Thyroid gland (tissue), 4 donors: ENCODE results near the gene DGKZ. TPM values are rescaled to one million over a fixed set of nuclear protein-coding genes. Genes with fewer than 3 reads are reported as not detected.
A peak's percentile ranks its signal among the peaks of the same experiment; 100 is the strongest.

Source experiments
- DNase-seq, 2 donors: peaks; one replicate each; pipeline ENCODE4 v3.0.0-alpha.2; 2019
- H3K27ac ChIP-seq, 3 donors: fragments of 200-600 bp; sonication (generic); 1 replicate in 2 of 3; 2 replicates in 1 of 3; pipeline ENCODE4 v1.5.1; 2016 to 2019; ENCODE audit warnings: mild to moderate bottlenecking in 1 of 3, moderate library complexity in 1 of 3
- H3K27me3 ChIP-seq: fragments of 200-600 bp; sonication (generic); one replicate; pipeline ENCODE4 v1.5.1; 2019
- H3K36me3 ChIP-seq, 2 donors: fragments of 200-600 bp; sonication (generic); one replicate each; pipeline ENCODE4 v1.5.1; 2016 to 2019
- H3K4me1 ChIP-seq, 2 donors: fragments of 200-600 bp; sonication (generic); one replicate each; pipeline ENCODE4 v1.5.1; 2017 to 2019
- H3K4me3 ChIP-seq, 3 donors: fragments of 200-600 bp; sonication (generic); replicated peaks in 1 of 3; 1 replicate in 2 of 3; 2 replicates in 1 of 3; pipeline ENCODE4 v1.5.1; 2016; ENCODE audit warnings: mild to moderate bottlenecking in 1 of 3
- H3K9me3 ChIP-seq: fragments of 200-600 bp; sonication (generic); one replicate; pipeline ENCODE4 v1.5.1; 2017
- CTCF ChIP-seq, 6 experiments: fragments of 200-600 bp in 3 of 6; fragments of 450-650 bp in 3 of 6; sonication (generic) in 3 of 6; IDR thresholded peaks; one replicate each; pipeline ENCODE4 v1.5.1; 2016 to 2019; ENCODE audit warnings: antibody characterized with exemption in 6 of 6, mild to moderate bottlenecking in 2 of 6, inconsistent platforms in 1 of 6, moderate library complexity in 1 of 6
- POLR2A ChIP-seq, 2 donors: fragments of 450-650 bp; IDR thresholded peaks; one replicate each; pipeline ENCODE4 v1.6.1; 2017; ENCODE audit warnings: antibody characterized with exemption in 2 of 2, mild to moderate bottlenecking in 2 of 2, moderate library complexity in 1 of 2
- WGBS, 2 donors: methylation state at CpG; one replicate each; pipeline ENCODE4 v1.1.5; 2017; 5-methylcytosine and 5-hydroxymethylcytosine counted together
- intact Hi-C: fragments of 100-400 bp; cut with DNase I; formaldehyde crosslinking; loops from one replicate; pipeline ENCODE4 v1.15.1; 2023
- total RNA-seq, 4 donors: library from RNA; depleted of rRNA; stranded (reverse); fragments of >200 nt; gene quantifications; one replicate each; pipeline ENCODE4 v1.2.3, GENCODE V29; 2016

The DGKZ gene
- total RNA-seq, 4 donors from 2014 or later, result 29.7 to 53.5 (median 41.8) TPM

GRCh38 chr11:46315033-46315738 is 32.1 kb upstream of the DGKZ start:
- no peak overlapping the region for H3K27ac ChIP-seq
- TF ChIP-seq POLR2A (IDR thresholded peaks at IDR 0.05), result no peak
- TF ChIP-seq CTCF (IDR thresholded peaks at IDR 0.05), result peak; percentile 45 to 94 (median 68)
- no peaks in the 10 kb centered on the region for H3K36me3 ChIP-seq
- peaks cover 0 to 5% of the 10 kb centered on the region in 2 donors for H3K4me1 ChIP-seq
- intact Hi-C loops, result no loop called here
- no peaks in the 10 kb centered on the region for H3K27me3 ChIP-seq
- no peak overlapping the region for H3K4me3 ChIP-seq
- no peaks in the 10 kb centered on the region for H3K9me3 ChIP-seq
- WGBS, 2 donors, result 54 to 63% methylated on average over 16 of the region's 16 CpGs
- DNase-seq, result peak; percentile 61 to 64

GRCh38 chr11:46315783-46316563 is 31.3 kb upstream of the DGKZ start:
- DNase-seq, result peak; percentile 29 to 32
- Histone ChIP-seq H3K36me3 (no peaks in the 10 kb centered on the region), H3K4me3 (no peak overlapping the region), H3K4me1 (peaks cover 0 to 5% of the 10 kb centered on the region in 2 donors), H3K27me3 (no peaks in the 10 kb centered on the region), H3K27ac (no peak overlapping the region), H3K9me3 (no peaks in the 10 kb centered on the region)
- 58 to 87% methylated on average over 3 to 10 of the region's 12 CpGs for WGBS, 2 donors
- no peak for TF ChIP-seq POLR2A (IDR thresholded peaks at IDR 0.05)
- TF ChIP-seq CTCF (IDR thresholded peaks at IDR 0.05), result no peak
- intact Hi-C loops, result no loop called here

GRCh38 chr11:46319074-46319453 is 28.2 kb upstream of the DGKZ start:
- peaks cover 0 to 5% of the 10 kb centered on the region in 2 donors for H3K4me1 ChIP-seq
- no peak for DNase-seq
- H3K27me3 ChIP-seq, result no peaks in the 10 kb centered on the region
- H3K4me3 ChIP-seq, result no peak overlapping the region
- H3K36me3 ChIP-seq, result no peaks in the 10 kb centered on the region
- TF ChIP-seq CTCF (IDR thresholded peaks at IDR 0.05) (no peak), POLR2A (IDR thresholded peaks at IDR 0.05) (no peak)
- WGBS, 2 donors, result 86 to 97% methylated on average over 2 to 5 of the region's 5 CpGs
- no peak overlapping the region for H3K27ac ChIP-seq
- intact Hi-C loops, result no loop called here
- H3K9me3 ChIP-seq, result no peaks in the 10 kb centered on the region

- intact Hi-C loops, result no loop called here
- Histone ChIP-seq H3K27me3 (no peaks in the 10 kb centered on the region), H3K9me3 (no peaks in the 10 kb centered on the region), H3K27ac (no peak overlapping the region), H3K4me3 (no peak overlapping the region), H3K36me3 (no peaks in the 10 kb centered on the region), H3K4me1 (no peaks in the 10 kb centered on the region)
- TF ChIP-seq CTCF (IDR thresholded peaks at IDR 0.05) (no peak), POLR2A (IDR thresholded peaks at IDR 0.05) (no peak)
- WGBS, 2 donors, result 94% methylated on average over 2 of the region's 2 CpGs
- DNase-seq, result no peak
These were observed 25.5 kb upstream of the DGKZ start for GRCh38 chr11:46321757-46322156.

- TF ChIP-seq POLR2A (IDR thresholded peaks at IDR 0.05) (no peak), CTCF (IDR thresholded peaks at IDR 0.05) (no peak)
- WGBS, 2 donors, result 87 to 88% methylated on average over 6 of the region's 6 CpGs
- DNase-seq, result no peak
These were observed 24.5 kb upstream of the DGKZ start for GRCh38 chr11:46322759-46323158.

More at GRCh38 chr11:46322759-46323158, 24.5 kb upstream of the DGKZ start:
- no peak overlapping the region for H3K27ac ChIP-seq
- no peaks in the 10 kb centered on the region for H3K9me3 ChIP-seq
- no peaks in the 10 kb centered on the region for H3K27me3 ChIP-seq
- no peaks in the 10 kb centered on the region for H3K36me3 ChIP-seq
- no peaks in the 10 kb centered on the region for H3K4me1 ChIP-seq
- no peak overlapping the region for H3K4me3 ChIP-seq
- intact Hi-C loops, result no loop called here
